Small intestine (tissue), 7 donors: ENCODE data around the gene CDH2. TPM values are rescaled to one million over a fixed set of nuclear protein-coding genes. Genes with fewer than 3 reads are reported as not detected.

ENCODE experiments used
- DNase-seq, 2 donors: peaks; one replicate each; pipeline versions ENCODE4 v3.0.0 to v3.0.0-alpha.2; 2013
- FAIRE-seq: peaks from 2 replicates; lab custom pipeline; 2012; peaks lifted over from hg19 to GRCh38; lab: Jason Lieb, UNC
- H3K27ac ChIP-seq, 3 donors: one replicate each; pipeline ENCODE4 v1.5.1; 2013; ENCODE audit warnings: low read length in 2 of 3, mild to moderate bottlenecking in 2 of 3, control low read depth in 1 of 3, inconsistent platforms in 1 of 3, low read depth in 1 of 3, moderate library complexity in 1 of 3
- H3K27me3 ChIP-seq, 3 donors: one replicate each; pipeline ENCODE4 v1.6.1; 2013; ENCODE audit warnings: low read length in 3 of 3, inconsistent platforms in 1 of 3; ENCODE audit not compliant: control insufficient read depth in 3 of 3, insufficient read depth in 3 of 3
- H3K36me3 ChIP-seq, 3 donors: one replicate each; pipeline ENCODE4 v1.6.1; 2013; ENCODE audit warnings: low read length in 3 of 3, inconsistent platforms in 1 of 3, low read depth in 1 of 3, mild to moderate bottlenecking in 1 of 3, moderate library complexity in 1 of 3; ENCODE audit not compliant: control insufficient read depth in 3 of 3, insufficient read depth in 2 of 3
- H3K4me1 ChIP-seq, 3 donors: one replicate each; pipeline ENCODE4 v1.6.1; 2013; ENCODE audit warnings: low read length in 2 of 3, inconsistent platforms in 1 of 3, low read depth in 1 of 3, mild to moderate bottlenecking in 1 of 3, moderate library complexity in 1 of 3; ENCODE audit not compliant: control insufficient read depth in 3 of 3, insufficient read depth in 2 of 3
- H3K4me3 ChIP-seq, 3 donors: one replicate each; pipeline ENCODE4 v1.5.1; 2013; ENCODE audit warnings: low read length in 3 of 3, control low read depth in 1 of 3, inconsistent platforms in 1 of 3, low read depth in 1 of 3, mild to moderate bottlenecking in 1 of 3, moderate library complexity in 1 of 3
- H3K9me3 ChIP-seq, 2 donors: one replicate each; pipeline ENCODE4 v1.6.1; 2013; ENCODE audit warnings: low read depth in 1 of 2, low read length in 1 of 2; ENCODE audit not compliant: control insufficient read depth in 2 of 2, insufficient read depth in 1 of 2
- WGBS, 3 donors: extraction: QIAGEN DNeasy Blood & Tissue Kit; methylation state at CpG; one replicate each; pipeline ENCODE4 v1.1.7; 2013; 5-methylcytosine and 5-hydroxymethylcytosine counted together
- polyA plus RNA-seq, 4 donors: library from polyadenylated mRNA; stranded (reverse) in 3 of 4; unstranded in 1 of 4; fragments of 200-250 nt in 3 of 4; fragments of 120-200 nt in 1 of 4; gene quantifications; one replicate each; pipeline versions ENCODE4 v1.2.1 to v1.2.3, GENCODE V29; 2013
- donor health status: healthy with polysubstance abuse.
- donor health status: control.
- donor health status: control.
- donor health status: Bipolar disorder and iron deficiency.
- donor health status: healthy.

The CDH2 gene
- polyA plus RNA-seq, 4 donors = 1.1 to 8.9 (median 1.5) TPM; not detected in 1

- FAIRE-seq = no peak
- 90 to 91% (median 90%) methylated on average over 2 of the region's 2 CpGs for WGBS, 3 donors
- peaks cover 0 to 18% (median 0%) of the 10 kb centered on the region in 3 donors for H3K4me1 ChIP-seq
Observed at GRCh38 chr18:28163201-28163775, 13.6 kb downstream of the CDH2 start.

DNA sequence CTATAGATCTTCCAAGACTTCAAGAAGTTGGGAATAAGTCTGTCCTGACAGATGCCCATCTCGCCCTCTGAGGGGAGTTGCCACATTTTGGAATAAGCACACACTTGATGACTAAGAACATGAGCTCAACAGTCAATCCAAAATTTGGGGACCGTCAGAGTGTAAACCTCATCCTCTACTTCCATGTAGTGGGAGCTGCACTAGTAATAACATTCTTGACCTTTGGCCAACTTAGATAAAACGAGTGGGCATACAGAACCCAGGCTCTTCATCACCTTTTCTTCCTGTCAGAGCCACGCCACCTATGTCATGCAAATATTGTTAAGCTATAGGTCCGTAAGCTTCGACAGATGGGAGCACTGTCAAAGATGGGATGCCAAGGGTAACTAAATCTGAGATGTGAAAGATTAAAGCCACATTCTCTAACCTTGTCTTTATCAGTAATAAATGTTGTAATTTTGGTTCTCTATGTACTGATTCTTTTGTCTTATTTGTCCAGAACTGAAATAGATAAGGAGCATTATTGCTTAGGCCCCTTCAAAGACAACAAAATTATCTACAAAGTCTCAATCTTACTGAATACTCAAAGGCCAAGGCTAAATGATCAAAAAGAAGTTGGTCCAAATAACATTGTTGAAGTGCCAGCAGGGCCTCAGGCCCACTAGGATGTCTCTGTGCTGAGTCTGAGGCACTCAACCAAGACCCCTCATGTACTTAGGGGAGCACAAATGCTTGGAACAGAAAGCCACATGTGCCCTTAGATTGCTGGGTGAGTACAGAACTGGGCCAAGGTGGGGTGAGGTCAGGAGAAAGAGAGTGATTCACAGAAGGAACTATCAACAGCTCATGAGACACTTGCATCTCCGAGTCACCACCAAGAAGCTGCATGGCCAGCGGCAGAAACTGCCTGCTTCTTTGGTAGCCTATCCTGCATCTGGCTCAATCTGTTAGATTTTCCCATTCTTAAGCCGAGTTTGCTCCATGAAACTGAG lies 15.0 kb downstream of the CDH2 start:
- DNase-seq (peak in 1 of 2 donors; percentile 15), FAIRE-seq (no peak)
- whole genome bisulfite sequencing, 3 donors = 72 to 80% (median 74%) methylated on average over 9 of the region's 9 CpGs
- Histone ChIP-seq H3K4me1 (peaks cover 0 to 14% (median 0%) of the 10 kb centered on the region in 3 donors), H3K9me3 (no peaks in the 10 kb centered on the region), H3K27me3 (no peaks in the 10 kb centered on the region), H3K36me3 (no peaks in the 10 kb centered on the region), H3K4me3 (no peak overlapping the region), H3K27ac (no peak overlapping the region)

More at GRCh38 chr18:28163201-28163775, 13.6 kb downstream of the CDH2 start:
- no peaks in the 10 kb centered on the region for H3K9me3 ChIP-seq
- no peak overlapping the region for H3K27ac ChIP-seq
- no peaks in the 10 kb centered on the region for H3K36me3 ChIP-seq
- no peaks in the 10 kb centered on the region for H3K27me3 ChIP-seq
- no peak for DNase-seq
- no peak overlapping the region for H3K4me3 ChIP-seq

DNA sequence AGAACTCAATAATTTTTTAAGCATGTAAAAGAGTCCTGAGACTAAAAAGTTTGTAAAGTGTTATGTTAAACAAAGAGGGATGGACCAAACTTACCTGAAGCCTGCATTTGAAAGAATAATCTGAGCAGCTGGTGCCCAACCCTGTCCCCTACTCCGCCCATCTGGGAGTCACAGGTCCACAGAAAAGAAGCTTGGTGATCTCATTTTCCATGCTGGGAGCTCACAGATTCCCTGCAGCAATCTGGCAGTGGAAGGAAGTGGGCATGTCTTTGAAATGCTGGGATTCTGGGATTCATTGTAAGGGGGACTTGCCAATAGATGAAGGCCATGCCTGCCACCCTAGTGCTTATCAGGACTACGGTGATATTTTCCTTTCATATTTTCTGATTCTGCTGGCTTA lies 17.9 kb downstream of the CDH2 start:
- no peak overlapping the region for H3K4me3 ChIP-seq
- peaks cover 0 to 14% (median 0%) of the 10 kb centered on the region in 3 donors for H3K4me1 ChIP-seq
- WGBS, 3 donors = 32 to 70% (median 47%) methylated on average over 2 of the region's 2 CpGs
- no peaks in the 10 kb centered on the region for H3K9me3 ChIP-seq
- H3K36me3 ChIP-seq = no peaks in the 10 kb centered on the region
- no peak for FAIRE-seq
- peak in 1 of 2 donors; percentile 35 for DNase-seq
- no peak overlapping the region for H3K27ac ChIP-seq
- no peaks in the 10 kb centered on the region for H3K27me3 ChIP-seq

DNA sequence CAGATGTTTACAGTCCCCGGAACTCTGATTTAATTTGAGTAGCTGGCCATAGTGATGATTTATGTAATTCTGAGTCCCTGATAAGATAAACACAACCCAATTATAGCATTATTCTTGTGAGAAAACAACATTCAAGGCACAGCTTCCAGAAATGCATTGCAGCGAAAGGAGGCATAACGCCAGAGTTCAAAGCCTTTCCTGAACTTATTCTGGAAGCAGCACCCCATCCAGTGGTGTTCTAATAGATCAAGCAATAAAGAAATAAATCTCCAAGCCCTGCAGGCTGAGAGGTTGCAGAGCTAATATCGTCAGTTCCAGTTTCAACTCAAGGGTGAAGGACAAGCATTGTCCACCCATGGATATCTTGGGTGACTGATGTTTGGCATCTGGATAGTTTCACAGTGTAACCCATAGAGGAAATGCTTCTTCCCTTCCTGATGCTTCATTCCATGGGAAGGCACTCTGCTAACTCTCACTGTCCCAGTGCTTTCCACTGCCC lies 18.8 kb downstream of the CDH2 start:
- Histone ChIP-seq H3K27ac (no peak overlapping the region), H3K27me3 (no peaks in the 10 kb centered on the region), H3K4me3 (no peak overlapping the region), H3K9me3 (no peaks in the 10 kb centered on the region), H3K4me1 (peaks cover 0 to 14% (median 0%) of the 10 kb centered on the region in 3 donors), H3K36me3 (no peaks in the 10 kb centered on the region)
- WGBS, 3 donors = 18 to 49% (median 31%) methylated on average over 4 of the region's 4 CpGs
- FAIRE-seq = no peak
- peak in 1 of 2 donors; percentile 19 for DNase-seq

DNA sequence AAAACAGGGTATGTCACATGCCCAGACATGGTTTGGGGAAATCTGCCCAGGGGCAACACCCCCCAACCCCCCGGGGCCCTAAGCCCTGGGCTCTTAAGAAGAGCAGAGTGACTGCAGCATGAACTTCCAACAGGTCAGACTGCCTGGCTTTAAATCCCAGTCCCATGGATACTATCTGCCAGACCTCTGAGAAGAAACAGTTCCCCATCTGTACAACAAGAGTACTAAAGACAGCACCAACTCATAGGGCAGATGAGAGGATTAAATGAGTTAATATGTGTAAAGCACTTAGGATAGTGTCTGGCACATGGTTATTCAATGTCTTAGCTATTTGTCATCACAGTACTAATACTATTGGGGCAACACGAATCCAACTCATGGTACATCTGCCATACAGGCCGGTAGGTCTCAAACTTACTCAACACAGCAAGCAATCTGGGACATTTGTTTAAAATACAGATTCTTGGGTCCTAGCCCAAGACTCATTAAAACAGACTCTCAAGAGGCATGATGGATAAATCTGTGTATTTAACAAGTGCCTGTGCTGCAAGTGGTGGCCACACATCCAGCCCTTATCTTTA lies 23.4 kb downstream of the CDH2 start:
- peaks cover 0 to 2% (median 0%) of the 10 kb centered on the region in 3 donors for H3K4me1 ChIP-seq
- no peaks in the 10 kb centered on the region for H3K36me3 ChIP-seq
- no peaks in the 10 kb centered on the region for H3K9me3 ChIP-seq
- no peak overlapping the region for H3K4me3 ChIP-seq
- no peak for FAIRE-seq
- no peaks in the 10 kb centered on the region for H3K27me3 ChIP-seq
- H3K27ac ChIP-seq = no peak overlapping the region
- DNase-seq = no peak
- WGBS, 3 donors = 66 to 73% (median 72%) methylated on average over 3 of the region's 3 CpGs

DNA sequence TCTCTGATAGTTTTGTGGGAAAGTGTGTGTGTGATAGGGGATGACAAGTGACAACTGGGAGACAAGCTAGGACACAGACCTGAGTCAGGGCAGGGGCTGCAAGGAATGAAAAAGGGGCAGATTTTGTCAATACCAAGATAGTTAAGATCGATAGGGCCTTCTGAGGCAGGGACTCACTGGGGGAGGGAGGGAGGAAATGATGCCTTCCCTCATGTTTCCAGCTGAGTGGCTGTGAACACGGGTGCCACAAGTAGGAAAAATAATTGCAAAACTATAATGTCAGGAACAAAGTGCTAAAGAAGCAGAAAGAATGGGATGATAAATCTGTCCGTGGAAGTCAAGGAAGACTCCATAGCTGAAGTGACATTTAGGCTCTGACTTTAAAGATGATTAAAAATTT lies 24.2 kb downstream of the CDH2 start:
- 53 to 69% (median 53%) methylated on average over 3 of the region's 3 CpGs for WGBS, 3 donors
- DNase-seq (no peak), FAIRE-seq (no peak)
- Histone ChIP-seq H3K27me3 (no peaks in the 10 kb centered on the region), H3K36me3 (no peaks in the 10 kb centered on the region), H3K27ac (no peak overlapping the region), H3K4me1 (no peaks in the 10 kb centered on the region), H3K9me3 (no peaks in the 10 kb centered on the region), H3K4me3 (no peak overlapping the region)

DNA sequence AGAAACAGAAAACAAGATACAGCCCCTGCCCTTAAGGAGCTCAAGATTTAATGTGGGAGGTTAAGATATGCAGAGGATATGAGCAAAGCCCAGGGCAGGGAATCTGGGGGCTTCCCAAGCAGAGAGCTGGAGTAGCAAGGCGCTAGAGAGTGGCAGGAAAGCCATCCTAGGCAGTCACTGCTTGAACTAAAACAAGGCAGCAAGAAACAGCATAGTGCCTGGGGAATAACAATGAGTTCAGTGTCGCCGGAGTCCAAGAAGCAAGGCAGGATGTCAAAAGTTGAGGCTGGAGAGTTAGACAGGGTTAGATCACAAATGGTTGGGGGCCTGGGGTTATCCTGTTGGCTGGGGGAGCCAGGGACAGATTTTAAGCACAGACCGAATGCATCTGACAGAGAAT lies 24.6 kb downstream of the CDH2 start:
- H3K27ac ChIP-seq = no peak overlapping the region
- no peaks in the 10 kb centered on the region for H3K36me3 ChIP-seq
- no peaks in the 10 kb centered on the region for H3K27me3 ChIP-seq
- WGBS, 3 donors = 71 to 78% (median 76%) methylated on average over 4 of the region's 4 CpGs
- no peak overlapping the region for H3K4me3 ChIP-seq
- FAIRE-seq = no peak
- no peak for DNase-seq
- no peaks in the 10 kb centered on the region for H3K4me1 ChIP-seq
- no peaks in the 10 kb centered on the region for H3K9me3 ChIP-seq

DNA sequence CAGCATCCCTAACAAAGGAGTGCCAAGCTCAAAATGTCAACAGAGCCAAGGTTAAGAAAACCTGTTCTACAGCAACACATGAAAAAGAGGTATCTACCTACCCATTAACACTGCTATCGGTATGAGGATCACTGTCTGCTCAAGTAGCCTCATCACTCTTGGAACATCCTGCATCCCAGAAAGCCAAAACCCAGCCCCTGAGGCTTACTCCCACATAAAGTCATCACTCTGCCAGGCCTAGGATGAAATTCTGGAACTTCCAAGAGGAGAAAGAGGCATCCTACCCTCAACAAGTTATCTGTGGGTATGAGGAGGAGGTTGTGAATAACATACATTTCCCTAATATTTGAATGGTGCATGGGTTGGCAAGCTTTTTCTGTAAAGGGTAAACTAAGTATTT lies 25.5 kb downstream of the CDH2 start:
- H3K36me3 ChIP-seq = no peaks in the 10 kb centered on the region
- H3K4me3 ChIP-seq = no peak overlapping the region
- DNase-seq (no peak), FAIRE-seq (no peak)
- no peak overlapping the region for H3K27ac ChIP-seq
- no peaks in the 10 kb centered on the region for H3K27me3 ChIP-seq
- no peaks in the 10 kb centered on the region for H3K4me1 ChIP-seq
- WGBS, 3 donors = 77 to 86% (median 84%) methylated on average over 1 of the region's 1 CpG
- no peaks in the 10 kb centered on the region for H3K9me3 ChIP-seq
